ENCODE measurements around the gene ZCCHC9.
"Not testable (repeated sequence)": the region's sequence is repeated elsewhere in the genome, so short reads cannot be mapped to it uniquely, and the experiment has no call there.

The ZCCHC9 gene

GRCh38 chr5:81301271-81302015, at the start of gene ZCCHC9:
TSS of gene ZCCHC9 (plus strand) at chr5:81301587. CDS start at chr5:81304758, 3,171 bp downstream.
- DNase-seq = peak; percentile 86 to 91

GRCh38 chr5:81251922-81252321, 49.5 kb upstream of the ZCCHC9 start:
- no peak for DNase-seq

- no peak for DNase-seq
Observed at GRCh38 chr5:81252904-81253303, 48.5 kb upstream of the ZCCHC9 start.

GRCh38 chr5:81253875-81254274, 47.5 kb upstream of the ZCCHC9 start:
- DNase-seq = no peak

GRCh38 chr5:81254886-81255559, 46.4 kb upstream of the ZCCHC9 start:
- no peak for DNase-seq

GRCh38 chr5:81256766-81257165, 44.6 kb upstream of the ZCCHC9 start:
- DNase-seq = no peak

- DNase-seq = not testable (repeated sequence)
Observed at GRCh38 chr5:81262796-81263195, 38.6 kb upstream of the ZCCHC9 start.

- DNase-seq = no peak
Observed at GRCh38 chr5:81265101-81265500, 36.3 kb upstream of the ZCCHC9 start.

GRCh38 chr5:81268521-81269196, 32.7 kb upstream of the ZCCHC9 start:
- no peak for DNase-seq

- DNase-seq = no peak
Observed at GRCh38 chr5:81269751-81270393, 31.5 kb upstream of the ZCCHC9 start.

GRCh38 chr5:81270394-81271027, 30.9 kb upstream of the ZCCHC9 start:
- DNase-seq = not testable (repeated sequence)

- no peak for DNase-seq
Observed at GRCh38 chr5:81283976-81284375, 17.4 kb upstream of the ZCCHC9 start.

GRCh38 chr5:81286059-81286617, 15.2 kb upstream of the ZCCHC9 start:
- DNase-seq = no peak

- no peak for DNase-seq
Observed at GRCh38 chr5:81288021-81288433, 13.4 kb upstream of the ZCCHC9 start.

- no peak for DNase-seq
Observed at GRCh38 chr5:81290146-81290545, 11.2 kb upstream of the ZCCHC9 start.

- DNase-seq = no peak
Observed at GRCh38 chr5:81292130-81292529, 9.3 kb upstream of the ZCCHC9 start.

GRCh38 chr5:81294021-81294420, 7.4 kb upstream of the ZCCHC9 start:
- not testable (repeated sequence) for DNase-seq

- DNase-seq = no peak
Observed at GRCh38 chr5:81297531-81297930, 3.9 kb upstream of the ZCCHC9 start.

GRCh38 chr5:81300921-81301270, 491 bp upstream of the ZCCHC9 start:
- DNase-seq = no peak

GRCh38 chr5:81302596-81302995, 1.2 kb downstream of the ZCCHC9 start:
- no peak for DNase-seq

- no peak for DNase-seq
Observed at GRCh38 chr5:81303563-81303962, 2.2 kb downstream of the ZCCHC9 start.

- DNase-seq = no peak
Observed at GRCh38 chr5:81305785-81306184, 4.4 kb downstream of the ZCCHC9 start.

- DNase-seq = no peak
Observed at GRCh38 chr5:81308836-81309235, 7.4 kb downstream of the ZCCHC9 start.
